Gastrocnemius medialis (tissue), 4 donors: ENCODE results near the gene TMEM53.

ENCODE experiments used
- CTCF ChIP-seq, 5 experiments: fragments of 450-650 bp in 3 of 5; fragments of 200-600 bp in 2 of 5; sonication (generic) in 2 of 5; IDR thresholded peaks in 4 of 5; conservative IDR thresholded peaks in 1 of 5; 1 replicate in 4 of 5; 2 replicates in 1 of 5; pipeline ENCODE4 v1.5.1; 2016 to 2019; ENCODE audit warnings: antibody characterized with exemption in 5 of 5, mild to moderate bottlenecking in 3 of 5, moderate library complexity in 3 of 5
- POLR2A ChIP-seq, 2 donors: fragments of 450-650 bp; IDR thresholded peaks; one replicate each; pipeline ENCODE4 v1.6.1; 2017; ENCODE audit warnings: antibody characterized with exemption in 2 of 2, mild to moderate bottlenecking in 2 of 2, moderate library complexity in 2 of 2

- TF ChIP-seq POLR2A (IDR thresholded peaks at IDR 0.05) (no peak), CTCF (IDR thresholded peaks at IDR 0.05 in 4 of 5, conservative IDR thresholded peaks at IDR 0.05 in 1 of 5) (no peak)
These were observed 45.0 kb upstream of the TMEM53 start for GRCh38 chr1:44719318-44719717.
